ENCODE data around the gene OSR1.
"Not testable (repeated sequence)": the region's sequence is repeated elsewhere in the genome, so short reads cannot be mapped to it uniquely, and the experiment has no call there.

The OSR1 gene

GRCh38 chr2:19332503-19332902 is 25.9 kb downstream of the OSR1 start:
- no peak for DNase-seq (ENCODE audit: low read depth in 2 of 2)

- no peak for DNase-seq (ENCODE audit: low read depth in 2 of 2)
Observed at GRCh38 chr2:19331450-19331849, 27.0 kb downstream of the OSR1 start.

GRCh38 chr2:19330436-19330835 is 28.0 kb downstream of the OSR1 start:
- no peak for DNase-seq (ENCODE audit: low read depth in 2 of 2)

- DNase-seq (ENCODE audit: low read depth in 2 of 2): no peak
Observed at GRCh38 chr2:19329445-19329844, 29.0 kb downstream of the OSR1 start.

- no peak for DNase-seq (ENCODE audit: low read depth in 2 of 2)
Observed at GRCh38 chr2:19327496-19327895, 30.9 kb downstream of the OSR1 start.

GRCh38 chr2:19321946-19322345 is 36.5 kb downstream of the OSR1 start:
- no peak for DNase-seq (ENCODE audit: low read depth in 2 of 2)

GRCh38 chr2:19320813-19321212 is 37.6 kb downstream of the OSR1 start:
- no peak for DNase-seq (ENCODE audit: low read depth in 2 of 2)

GRCh38 chr2:19319698-19320097 is 38.7 kb downstream of the OSR1 start:
- no peak for DNase-seq (ENCODE audit: low read depth in 2 of 2)

- no peak for DNase-seq (ENCODE audit: low read depth in 2 of 2)
Observed at GRCh38 chr2:19319064-19319463, 39.4 kb downstream of the OSR1 start.

- DNase-seq (ENCODE audit: low read depth in 2 of 2): no peak
Observed at GRCh38 chr2:19313553-19313952, 44.9 kb downstream of the OSR1 start.

GRCh38 chr2:19312949-19313348 is 45.5 kb downstream of the OSR1 start:
- no peak for DNase-seq (ENCODE audit: low read depth in 2 of 2)

GRCh38 chr2:19306065-19306464 is 52.4 kb downstream of the OSR1 start:
- DNase-seq (ENCODE audit: low read depth in 2 of 2): not testable (repeated sequence)

GRCh38 chr2:19305400-19306055 is 52.9 kb downstream of the OSR1 start:
- not testable (repeated sequence) for DNase-seq (ENCODE audit: low read depth in 2 of 2)

GRCh38 chr2:19301706-19302105 is 56.7 kb downstream of the OSR1 start:
- no peak for DNase-seq (ENCODE audit: low read depth in 2 of 2)
